GM21786 (cell line): Measurements from ENCODE around the gene PRR5L.

Source experiments
- ATAC-seq: cut with Tn5 transposase; IDR thresholded peaks from one replicate; pipeline ENCODE4 v1.9.1; 2021; ENCODE audit not compliant: unreplicated experiment

Gene PRR5L, protein sequence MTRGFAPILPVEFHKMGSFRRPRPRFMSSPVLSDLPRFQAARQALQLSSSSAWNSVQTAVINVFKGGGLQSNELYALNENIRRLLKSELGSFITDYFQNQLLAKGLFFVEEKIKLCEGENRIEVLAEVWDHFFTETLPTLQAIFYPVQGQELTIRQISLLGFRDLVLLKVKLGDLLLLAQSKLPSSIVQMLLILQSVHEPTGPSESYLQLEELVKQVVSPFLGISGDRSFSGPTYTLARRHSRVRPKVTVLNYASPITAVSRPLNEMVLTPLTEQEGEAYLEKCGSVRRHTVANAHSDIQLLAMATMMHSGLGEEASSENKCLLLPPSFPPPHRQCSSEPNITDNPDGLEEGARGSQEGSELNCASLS

DNA sequence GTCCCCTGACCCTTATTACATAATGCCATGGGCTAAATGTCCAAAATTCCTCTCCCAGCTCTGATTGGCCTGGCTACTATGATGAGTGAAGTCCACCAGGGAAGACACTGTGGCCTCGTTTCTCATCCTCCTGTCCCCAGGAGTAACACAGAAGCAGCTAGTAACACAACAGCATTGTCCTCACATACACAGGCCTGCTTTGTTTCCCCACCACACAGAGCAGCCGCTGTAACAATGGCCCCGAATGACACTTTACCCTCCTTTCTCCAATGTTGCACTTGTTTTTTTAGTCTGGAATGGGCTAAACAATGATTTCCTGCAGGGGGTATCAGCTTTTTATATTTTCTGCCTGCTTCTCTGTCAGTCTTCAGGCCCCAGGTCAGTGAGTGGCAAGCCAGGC, at the start of gene PRR5L:
PRR5L (plus strand) TSS at position 363 of the 400 bp plus-strand sequence. CDS start 104,834 bp downstream, outside the sequence.
- no peak for ATAC-seq

GRCh38 chr11:36247493-36247892, 48.6 kb upstream of the PRR5L start:
- ATAC-seq: no peak

- ATAC-seq: no peak
Measured at GRCh38 chr11:36248436-36248835, 47.7 kb upstream of the PRR5L start.

GRCh38 chr11:36249246-36249645, 46.8 kb upstream of the PRR5L start:
- no peak for ATAC-seq

- ATAC-seq: no peak
Measured at GRCh38 chr11:36251823-36252222, 44.3 kb upstream of the PRR5L start.

GRCh38 chr11:36253238-36253637, 42.9 kb upstream of the PRR5L start:
- ATAC-seq: no peak

DNA sequence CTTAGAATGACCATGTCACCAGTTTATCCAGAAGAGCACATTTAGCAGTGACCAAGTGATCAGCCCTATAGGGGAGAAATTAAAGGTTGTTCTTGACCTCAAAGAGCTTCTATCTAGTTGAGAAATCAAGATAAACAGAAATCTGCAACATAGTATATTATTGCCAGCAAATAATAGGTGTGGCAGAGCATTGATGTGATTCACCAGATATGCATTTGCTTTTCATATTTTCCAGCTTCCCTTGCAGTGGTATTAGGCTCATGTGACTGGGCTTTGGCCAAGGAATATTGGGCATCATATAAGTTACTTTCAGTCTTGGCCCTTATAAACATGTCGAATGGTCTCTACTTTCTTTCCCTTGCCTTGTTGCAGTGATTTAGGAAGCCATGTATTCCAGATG, 41.4 kb upstream of the PRR5L start:
- ATAC-seq: no peak

DNA sequence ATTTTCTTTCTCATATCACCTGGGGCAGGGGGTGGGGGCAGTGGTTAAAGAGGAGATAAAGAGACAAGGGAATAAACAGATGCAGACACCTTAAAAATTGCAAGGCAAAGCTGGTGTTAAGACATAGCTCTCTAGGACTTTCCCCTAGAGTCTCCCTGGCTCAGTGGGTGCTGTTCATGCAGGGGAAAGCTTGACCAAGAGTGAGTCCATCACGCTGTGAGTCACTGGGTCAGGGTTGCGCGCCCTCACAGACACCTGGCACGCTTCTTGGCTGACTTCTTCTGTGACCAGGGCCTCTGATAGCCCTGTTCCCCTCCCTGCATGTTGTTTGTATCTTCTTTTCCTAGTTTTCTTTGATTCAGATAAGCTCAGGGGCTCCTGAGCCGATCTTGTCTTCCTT, 38.7 kb upstream of the PRR5L start:
- ATAC-seq: no peak

DNA sequence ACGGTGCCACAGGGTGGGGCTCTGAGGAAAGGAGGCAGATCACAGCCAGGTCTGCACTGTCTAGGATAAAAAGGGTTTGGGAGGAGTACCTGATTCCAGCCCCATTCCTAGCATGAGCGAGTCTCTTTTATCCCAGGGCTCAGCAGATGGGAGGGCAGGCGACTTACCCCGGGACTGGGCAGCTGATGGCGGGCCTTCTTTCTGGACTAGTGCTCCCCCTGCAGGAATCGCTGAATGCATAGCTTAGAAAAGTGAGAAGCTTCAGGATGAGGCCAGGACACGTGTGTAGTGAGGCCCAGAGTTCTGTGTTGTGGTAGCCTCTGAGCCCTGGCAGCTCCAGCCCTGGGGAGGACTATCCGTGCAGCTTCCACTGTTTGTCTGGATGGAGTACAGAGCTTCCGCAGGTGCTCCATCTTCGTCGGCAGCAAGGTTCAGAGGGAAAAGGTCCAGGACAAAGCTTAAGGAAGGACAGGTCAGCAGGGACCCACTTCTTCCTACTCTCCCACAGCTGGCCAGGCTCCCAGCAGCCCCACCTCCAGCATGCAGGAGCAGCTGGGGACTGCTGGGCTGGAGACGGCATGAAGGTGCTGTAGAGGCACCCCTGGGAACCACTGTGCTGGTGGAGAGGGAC, 37.2 kb upstream of the PRR5L start:
- no peak for ATAC-seq

- ATAC-seq: no peak
Measured at GRCh38 chr11:36261094-36261493, 35.0 kb upstream of the PRR5L start.

- no peak for ATAC-seq
Measured at GRCh38 chr11:36264011-36264972, 31.8 kb upstream of the PRR5L start.

DNA sequence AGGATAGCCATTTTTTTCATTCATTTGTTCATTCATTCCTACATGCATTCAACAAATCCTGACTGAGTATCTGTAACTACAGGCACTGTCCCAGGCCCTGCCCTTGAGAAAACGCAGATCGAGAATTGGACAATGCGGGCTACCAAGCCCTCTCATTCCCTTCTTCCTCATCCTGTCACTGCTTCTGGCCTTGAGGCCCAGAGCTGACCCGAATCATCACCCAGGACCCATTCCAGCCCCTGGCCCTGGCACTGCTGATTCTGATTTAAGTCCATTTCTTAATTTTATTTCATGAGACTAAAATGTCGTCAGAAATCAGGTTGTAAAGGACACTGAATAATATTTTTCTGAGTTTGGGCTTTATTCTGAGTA, 31.1 kb upstream of the PRR5L start:
- no peak for ATAC-seq

- peak; percentile 71 for ATAC-seq
Measured at GRCh38 chr11:36265793-36266628, 30.1 kb upstream of the PRR5L start.

DNA sequence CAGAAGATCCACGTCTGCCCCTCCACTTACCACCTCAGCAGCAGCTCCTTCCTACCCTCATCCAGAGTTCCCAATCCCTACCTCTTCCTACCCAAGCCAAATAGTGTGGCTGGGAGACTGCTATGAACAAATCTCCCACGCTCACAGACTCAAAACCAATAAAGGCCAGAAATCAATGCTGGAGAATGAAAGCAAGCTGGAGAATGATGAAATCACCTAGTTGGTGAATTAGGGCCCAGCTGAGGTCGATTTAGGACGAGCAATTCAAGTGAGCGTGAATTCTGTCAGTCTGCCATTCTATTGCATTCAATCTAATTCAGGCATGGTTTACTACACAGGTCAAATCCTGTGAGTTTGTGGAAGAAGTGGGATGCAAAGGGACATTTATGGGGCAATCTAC, 29.3 kb upstream of the PRR5L start:
- no peak for ATAC-seq

DNA sequence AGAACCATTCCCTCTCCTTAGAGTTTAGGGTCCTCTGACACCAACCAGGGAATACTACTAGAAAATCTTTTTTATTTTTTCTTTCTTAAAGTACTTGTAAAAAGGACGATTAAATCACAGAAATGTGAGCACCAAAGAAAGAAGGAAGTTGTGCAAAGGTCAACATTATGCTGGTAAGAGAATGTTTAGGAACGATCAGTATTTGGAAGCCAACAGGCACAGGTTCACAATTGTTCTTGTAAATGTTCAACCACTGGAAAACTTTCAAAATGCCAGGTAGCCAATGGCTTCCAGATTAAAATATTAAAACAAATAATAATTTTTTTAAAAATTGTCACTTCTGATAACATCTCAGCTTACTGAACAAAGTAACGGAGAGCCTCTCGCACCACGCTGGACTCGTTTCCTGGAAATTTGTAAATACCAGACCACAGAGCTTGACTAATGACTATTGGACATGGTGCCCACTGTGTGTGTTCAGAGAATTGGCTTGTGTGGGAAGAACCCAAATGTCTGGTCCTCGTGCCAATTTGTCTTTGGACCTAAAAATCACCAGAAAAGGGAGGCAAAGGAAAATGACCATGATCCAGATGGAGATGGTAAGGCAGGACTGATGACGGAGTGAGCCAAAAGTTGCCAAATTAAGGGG, 27.6 kb upstream of the PRR5L start:
- no peak for ATAC-seq

DNA sequence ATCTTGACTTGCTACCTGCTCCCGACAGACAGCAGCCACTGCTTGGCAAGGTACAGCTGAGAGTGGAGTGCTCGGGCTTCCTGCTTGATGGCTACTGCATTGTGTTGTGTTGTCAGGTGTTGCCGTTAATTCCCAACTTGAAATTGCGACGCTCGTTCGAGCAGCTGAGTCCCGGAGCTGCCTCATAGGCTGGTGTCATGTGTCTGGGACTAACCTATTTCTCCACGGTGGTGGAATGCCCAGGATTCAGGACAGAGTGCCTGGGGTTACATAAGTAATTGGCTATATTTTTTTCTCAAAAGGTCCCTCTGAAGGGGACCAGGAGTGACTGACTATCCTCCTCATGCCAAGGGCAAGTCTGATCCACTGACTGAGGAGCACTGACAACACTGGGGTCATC, 25.4 kb upstream of the PRR5L start:
- ATAC-seq: no peak

GRCh38 chr11:36271794-36272407, 24.2 kb upstream of the PRR5L start:
- ATAC-seq: no peak

DNA sequence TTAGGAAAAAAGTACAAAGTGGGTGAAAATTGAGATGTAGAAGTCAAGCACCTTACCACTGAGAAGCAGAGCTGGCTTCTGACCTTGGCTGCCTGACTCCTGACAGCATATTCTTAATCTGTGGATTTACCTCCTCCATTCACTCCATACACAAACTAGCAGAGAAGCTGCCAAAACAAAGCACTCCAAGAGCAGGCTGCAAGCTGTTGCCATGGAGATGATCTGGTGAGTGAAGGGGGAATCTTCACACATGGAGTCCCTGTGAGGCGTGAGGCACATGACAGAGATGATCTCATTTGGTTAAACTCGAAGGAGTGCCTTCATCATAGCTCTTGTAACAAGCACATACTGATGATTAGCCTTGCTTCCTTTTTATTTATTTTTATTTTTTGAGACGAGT, 23.0 kb upstream of the PRR5L start:
- ATAC-seq: no peak

GRCh38 chr11:36274414-36274813, 21.7 kb upstream of the PRR5L start:
- ATAC-seq: no peak
